HG02759 (cell line): ENCODE results near the gene HLF.

Experiments used
- ATAC-seq: cut with Tn5 transposase; IDR thresholded peaks from one replicate; pipeline ENCODE4 v1.9.1; 2021; ENCODE audit warnings: mild to moderate bottlenecking, moderate library complexity; ENCODE audit not compliant: unreplicated experiment

Gene HLF

DNA sequence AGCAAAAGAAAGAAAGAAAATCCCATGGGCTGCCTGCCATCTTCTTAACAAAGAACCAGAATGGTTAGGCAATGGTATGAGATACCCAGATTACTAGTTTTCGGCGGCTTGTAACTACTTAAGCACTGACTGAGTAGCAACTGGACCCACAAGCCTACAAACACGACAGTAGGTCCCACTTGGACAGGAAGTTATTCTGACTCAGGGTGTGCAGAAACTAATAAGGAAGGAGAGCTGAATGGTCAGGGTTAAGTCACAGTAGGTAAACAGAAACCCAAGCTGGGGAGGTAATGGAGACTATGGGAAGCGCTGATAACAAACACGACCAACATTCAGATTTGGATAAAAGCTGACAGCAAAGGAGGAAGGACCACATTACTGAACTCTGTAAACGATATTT, 10.4 kb upstream of the HLF start:
- ATAC-seq = no peak

DNA sequence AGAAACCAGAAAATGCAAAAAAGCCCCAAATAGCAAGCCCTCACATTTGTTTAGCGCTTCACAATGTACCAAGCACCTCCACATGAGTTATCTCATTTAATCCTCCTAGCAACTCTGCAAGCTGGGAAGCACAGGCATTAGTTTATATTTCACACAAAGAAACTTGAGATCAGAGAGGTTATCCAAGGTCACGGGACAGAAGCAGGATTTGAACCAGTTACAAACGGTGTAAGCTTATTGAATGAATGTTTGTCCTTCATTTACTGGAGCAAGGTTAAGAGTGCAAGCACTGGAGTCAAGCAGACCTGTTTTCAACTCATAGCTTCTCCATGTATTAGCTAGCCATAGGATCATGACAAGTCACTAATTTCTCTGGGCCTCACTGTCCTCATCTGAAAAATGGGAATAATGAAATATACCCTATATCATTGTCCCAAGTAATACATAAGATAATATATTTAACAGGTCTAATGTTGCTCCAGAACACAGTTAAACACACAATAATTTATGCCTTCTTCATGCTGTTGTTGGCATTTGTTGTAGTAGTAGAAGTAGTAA, 6.1 kb upstream of the HLF start:
- ATAC-seq = no peak

DNA sequence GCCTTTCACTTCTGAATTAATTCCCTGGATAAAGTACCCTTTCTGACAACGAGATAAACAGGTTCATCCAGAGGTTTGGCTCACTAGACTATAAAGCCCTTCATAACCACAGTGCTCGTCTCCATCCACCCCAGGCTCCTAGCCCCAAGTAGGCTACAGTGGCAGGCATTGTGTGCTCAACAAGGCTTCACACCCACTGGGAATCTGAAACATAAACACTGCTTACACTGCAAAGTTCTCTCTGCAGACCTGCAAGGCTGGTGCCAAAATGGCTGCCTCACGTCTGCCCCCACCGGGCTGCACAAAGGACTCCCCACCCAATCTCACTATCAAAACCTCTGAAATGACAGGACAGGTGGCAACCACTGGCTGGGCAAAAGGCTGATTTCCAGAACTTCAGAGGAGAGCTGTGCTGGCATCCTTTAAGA, 5.1 kb upstream of the HLF start:
- no peak for ATAC-seq

DNA sequence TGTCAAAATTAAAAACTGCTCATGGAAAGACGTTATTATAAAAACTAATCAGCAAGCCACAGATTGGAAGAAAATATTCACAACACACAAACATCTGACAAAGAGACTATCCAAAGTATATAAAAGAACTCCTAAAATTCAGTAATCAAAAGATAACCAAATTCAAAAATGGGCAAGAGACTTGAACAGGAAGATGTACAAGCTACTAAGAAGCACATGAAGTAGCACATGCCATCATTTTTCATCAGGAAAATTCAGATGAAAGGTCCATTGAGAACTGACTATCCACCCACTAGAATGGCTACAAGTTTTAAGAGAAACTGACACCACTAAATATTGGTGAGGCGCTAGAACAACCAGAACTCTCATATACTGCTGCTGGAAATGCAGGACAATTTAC, 3.4 kb upstream of the HLF start:
- ATAC-seq = no peak

DNA sequence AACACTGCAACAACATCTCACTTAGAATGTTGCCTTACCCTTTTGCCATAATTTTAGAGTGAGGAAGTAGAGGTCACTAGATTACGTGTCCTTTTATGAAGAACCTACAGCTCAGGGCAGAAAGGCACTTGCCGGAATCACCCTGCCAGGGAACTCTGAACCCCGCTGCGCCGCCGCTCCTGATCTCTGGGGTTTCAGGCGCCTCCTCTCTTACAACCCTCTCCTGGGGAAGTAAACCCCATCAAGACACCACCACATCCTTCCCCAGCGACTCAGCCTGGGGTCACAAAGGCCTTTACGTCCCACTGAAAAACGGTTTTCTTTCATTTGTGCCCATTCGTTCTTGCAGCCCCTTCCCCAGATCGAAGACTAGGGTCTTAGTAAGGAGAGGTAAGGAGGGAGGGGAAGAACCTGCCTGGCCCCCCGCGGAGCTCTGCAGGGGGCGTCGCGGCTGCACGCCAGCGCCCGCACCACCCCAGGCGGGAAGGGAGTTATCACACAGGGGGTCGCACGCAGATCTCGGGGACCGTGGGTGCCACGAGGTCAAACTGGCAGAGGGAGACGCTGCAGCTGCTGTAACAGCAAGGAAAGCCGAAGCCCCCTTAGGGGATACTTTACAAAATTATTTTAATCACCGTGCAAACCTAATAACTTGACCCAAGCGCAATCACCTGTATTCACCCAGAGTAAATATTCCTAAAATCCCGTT, 1.0 kb upstream of the HLF start:
- no peak for ATAC-seq

DNA sequence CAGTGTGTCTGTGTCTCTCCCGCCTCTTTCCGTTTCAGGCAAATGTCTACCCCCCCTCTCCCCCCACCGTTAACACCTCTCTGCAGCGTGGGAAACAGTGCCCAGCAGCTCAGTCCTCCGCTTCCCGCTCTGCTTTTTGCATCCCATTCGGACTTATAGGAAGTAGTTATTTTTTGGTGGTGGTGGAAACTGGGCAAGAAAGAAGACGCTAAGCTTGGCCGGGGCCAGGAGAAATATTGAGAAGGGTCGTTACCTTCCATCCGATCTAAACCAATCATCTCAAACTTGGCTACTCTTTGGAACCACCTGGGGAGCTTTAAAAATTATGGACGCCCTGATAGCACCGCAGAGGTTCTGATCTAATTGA, 499 bp upstream of the HLF start:
- no peak for ATAC-seq

DNA sequence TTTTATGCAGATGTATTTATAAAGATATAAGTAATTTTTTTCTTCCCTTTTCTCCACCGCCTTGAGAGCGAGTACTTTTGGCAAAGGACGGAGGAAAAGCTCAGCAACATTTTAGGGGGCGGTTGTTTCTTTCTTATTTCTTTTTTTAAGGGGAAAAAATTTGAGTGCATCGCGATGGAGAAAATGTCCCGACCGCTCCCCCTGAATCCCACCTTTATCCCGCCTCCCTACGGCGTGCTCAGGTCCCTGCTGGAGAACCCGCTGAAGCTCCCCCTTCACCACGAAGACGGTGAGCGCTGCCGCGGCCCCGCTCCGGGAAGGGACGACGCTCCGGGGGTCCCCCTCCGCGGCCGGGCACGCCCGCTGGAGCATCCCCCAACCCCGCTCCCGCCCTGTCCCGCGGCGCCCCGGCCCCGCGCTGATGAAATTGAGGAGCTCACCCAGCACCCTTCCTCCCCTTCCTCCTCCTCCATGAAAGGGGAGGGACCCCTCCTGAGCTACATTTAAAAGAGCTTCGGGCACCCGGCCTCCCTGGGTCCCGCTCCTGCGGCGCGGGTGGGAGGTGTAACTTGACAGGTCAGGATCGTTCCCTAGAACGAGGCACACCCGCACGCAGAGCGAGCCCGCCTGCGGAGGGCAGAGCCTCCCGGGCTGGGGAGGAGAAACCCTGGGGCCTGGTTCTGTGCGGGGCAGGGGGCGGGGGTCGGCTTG, 706 bp downstream of the HLF start:
- no peak for ATAC-seq

DNA sequence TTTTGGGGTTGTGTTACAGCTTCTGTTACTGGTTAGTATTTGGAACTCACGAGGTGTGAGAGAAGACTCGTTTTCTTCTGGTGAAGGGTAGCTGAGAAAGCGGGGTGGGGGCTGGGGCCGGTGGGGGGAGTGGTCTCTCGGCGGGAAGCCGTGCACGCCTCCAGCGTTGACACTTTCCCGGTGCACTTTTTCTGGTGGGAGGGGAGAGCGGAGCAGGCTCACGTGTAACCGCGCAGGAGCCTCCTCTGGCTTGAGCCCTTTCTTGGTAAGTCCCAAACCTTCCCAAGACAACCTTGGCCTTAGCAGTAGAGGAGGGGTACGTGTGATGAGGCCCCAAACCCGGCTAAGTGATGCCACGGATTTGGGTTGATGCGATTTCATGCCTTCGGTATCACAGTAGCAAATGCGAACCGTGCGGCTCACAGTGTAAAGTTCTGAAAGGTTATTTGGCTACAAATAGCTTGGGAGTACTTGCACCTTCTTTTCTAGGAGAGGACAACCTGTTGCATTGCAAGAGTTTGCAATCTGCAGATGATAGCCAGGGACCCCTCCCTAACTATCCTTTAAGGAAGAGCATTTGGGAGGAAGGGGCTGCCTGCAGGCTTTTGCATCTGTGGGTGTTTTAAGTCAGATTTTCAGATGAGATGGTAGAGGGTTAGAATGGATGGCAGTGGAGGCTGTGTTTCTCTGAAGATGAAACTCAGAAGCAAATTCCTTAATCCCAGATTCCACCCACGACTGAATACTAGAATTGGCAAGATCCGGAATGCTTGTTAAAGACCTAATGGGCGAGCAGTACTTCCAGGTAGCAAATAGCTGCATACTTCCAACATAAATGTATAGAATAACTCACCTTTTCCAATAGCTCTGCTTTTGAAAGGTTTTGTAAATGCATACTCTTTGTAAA, 1.5 kb downstream of the HLF start:
- no peak for ATAC-seq

DNA sequence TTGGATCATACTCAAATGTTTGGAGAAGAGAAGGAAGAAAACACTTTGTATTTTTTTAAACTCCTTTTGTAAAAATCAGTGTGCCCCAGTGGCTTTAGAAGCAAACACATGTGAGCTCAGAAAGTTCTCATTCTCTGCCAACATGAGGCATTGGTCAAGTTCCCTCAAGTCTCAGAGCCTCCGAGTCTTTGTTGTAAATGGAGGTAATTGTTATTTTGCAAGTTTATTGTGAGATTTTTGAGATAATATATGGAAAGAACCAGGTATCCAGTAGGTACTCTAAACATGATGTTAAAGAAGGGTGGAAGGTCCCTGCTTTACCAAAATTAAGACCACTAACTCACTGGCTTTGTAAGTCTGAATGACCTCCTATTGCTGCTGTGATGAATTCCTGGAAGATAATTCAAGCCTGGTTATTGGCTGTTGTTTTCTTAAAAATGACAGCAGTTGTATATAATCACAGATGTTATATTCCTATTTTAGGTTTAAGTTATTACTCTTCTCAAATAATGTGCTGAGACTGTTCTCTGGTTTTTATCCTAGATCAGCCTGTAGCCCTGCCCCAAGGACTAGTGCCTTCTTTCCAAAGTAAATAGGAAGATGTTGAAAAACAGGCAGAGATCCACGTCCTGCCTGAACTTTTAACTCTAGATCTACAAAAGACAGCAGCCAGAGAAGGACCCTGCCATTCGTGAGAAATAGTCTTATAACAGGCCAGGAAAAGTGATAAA, 2.4 kb downstream of the HLF start:
- ATAC-seq = no peak

DNA sequence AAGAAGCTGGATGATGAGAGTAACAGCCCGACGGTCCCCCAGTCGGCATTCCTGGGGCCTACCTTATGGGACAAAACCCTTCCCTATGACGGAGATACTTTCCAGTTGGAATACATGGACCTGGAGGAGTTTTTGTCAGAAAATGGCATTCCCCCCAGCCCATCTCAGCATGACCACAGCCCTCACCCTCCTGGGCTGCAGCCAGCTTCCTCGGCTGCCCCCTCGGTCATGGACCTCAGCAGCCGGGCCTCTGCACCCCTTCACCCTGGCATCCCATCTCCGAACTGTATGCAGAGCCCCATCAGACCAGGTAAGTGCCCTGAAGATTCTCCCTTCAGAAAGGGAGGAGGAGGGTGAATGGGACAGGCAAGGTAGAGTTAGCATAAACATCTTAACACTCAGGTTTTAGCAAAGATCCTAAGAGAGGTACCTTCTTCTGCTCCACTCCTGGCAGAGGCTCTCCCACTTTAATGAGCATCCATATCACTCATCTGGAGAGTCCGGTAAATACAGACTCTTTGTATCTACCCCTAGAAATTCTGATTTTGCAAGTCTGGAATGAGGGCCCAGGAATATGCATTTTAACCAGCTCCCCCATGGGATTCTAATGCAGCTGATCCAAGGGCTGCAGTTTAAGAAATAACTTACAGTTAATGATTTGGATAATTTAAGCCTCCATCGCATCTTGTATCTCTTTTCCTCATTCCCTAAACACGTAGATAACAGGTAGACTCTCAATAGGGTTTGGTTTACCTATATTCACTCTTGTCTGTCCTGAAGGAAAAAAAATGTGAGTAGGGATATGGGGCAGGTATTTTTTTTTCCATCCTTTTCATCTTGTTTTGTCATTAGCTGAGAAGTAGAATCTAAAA, 3.3 kb downstream of the HLF start:
- no peak for ATAC-seq

DNA sequence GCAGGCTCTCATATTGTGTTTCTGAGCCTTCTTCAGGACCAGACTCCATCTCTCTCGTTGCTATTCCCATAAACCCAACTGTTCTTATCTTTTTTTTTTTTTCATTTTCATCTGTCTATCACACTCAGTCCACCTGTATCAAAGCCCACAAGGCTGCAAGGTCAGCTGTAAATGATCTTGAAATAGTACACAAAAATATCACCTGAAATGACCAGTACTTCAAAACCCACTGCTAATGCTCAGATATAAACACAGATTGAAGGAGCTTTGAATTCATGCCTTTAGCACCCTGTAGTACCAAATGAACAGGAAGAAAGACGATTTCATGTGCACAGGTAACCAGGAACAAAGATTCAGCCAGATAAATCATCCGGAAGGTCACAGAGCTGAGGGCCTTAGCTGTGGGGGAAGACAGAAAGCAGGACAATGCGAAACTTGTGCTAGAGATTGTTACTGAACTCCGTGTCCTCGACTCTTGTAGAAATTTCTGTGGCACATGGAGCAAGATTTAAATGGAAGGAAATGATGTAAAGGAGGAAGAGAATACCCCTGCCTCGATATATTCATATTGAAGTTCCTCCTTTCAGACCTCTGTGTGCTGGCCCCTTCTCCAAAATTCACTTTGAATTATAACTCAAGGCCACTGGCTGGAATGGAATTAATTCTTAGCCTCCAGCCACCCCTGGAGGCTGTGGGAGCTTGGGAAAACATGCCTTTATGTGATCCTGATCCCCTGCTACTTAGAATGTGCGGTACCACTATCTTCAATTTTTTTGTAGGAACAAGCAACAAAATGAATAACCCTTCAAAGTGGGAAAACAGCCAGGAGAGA, 4.1 kb downstream of the HLF start:
- no peak for ATAC-seq

DNA sequence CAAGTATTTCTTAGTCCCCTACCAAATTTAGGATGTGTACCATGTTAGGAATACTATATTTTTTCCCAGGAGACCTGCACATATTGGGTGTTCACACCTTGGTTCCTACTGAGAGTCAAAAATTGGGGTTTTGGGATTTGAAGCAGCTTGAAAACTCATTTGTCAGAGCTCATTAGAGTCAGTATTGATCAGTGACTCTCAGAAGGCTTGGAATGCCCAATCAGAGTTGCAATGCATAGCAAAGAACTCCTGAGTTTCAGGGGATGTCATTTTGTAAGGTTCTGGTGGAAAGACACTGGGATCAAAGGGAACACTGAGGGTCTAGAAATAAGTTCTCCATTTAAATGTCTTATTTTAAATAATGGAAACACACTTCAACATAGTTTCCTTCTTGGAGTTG, 5.1 kb downstream of the HLF start:
- ATAC-seq = no peak

DNA sequence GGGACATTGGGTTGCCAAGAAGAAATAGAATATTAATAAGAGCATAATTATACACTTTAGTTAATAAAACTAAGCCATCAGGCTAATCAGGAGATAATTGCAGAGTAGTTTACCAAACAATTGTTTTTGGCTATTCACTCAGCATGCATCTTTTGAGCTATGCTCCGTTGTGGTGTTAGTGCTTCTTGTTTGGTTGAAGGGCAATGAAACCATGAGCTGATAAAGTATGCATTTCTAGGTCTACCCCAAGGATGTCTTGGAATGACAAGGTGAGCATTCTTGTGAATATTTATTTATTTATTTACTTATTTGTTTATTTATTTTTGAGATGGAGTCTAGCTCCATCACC, 6.4 kb downstream of the HLF start:
- no peak for ATAC-seq

DNA sequence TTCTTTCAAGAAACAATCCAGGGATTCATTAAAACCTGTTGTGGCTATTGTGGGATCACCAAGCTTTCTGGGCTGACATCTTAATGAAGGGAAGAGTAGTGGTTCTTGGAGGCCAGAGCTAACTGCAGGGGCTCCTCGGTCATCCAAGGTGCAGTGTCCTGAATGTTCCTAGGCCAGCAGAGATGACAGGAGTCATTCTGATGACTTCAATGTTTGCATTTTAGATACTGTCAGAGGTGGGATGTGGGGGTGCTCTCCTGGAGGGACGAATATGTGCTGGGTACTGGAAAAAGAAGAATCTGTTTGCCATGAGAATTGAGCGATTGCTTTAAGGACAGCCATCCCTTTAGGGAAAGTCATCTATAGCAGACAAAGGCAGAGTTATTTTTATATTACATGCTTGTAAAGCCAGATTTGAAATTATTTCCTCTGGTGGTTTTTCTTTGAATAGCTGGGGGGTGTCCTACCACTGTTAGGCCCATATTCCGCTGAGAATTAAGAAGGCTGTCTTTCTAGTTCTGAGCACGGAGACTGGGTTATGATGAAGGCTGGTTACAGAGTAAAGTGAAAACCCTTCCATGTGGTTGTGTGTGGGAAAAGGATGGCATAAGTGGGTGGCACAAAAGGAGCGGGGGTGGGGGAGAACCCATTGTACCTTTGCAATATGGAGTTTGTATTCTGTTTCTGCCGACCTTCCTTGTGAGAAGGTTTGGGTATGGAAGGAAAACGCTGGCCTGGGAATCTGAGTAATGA, 7.4 kb downstream of the HLF start:
- no peak for ATAC-seq

DNA sequence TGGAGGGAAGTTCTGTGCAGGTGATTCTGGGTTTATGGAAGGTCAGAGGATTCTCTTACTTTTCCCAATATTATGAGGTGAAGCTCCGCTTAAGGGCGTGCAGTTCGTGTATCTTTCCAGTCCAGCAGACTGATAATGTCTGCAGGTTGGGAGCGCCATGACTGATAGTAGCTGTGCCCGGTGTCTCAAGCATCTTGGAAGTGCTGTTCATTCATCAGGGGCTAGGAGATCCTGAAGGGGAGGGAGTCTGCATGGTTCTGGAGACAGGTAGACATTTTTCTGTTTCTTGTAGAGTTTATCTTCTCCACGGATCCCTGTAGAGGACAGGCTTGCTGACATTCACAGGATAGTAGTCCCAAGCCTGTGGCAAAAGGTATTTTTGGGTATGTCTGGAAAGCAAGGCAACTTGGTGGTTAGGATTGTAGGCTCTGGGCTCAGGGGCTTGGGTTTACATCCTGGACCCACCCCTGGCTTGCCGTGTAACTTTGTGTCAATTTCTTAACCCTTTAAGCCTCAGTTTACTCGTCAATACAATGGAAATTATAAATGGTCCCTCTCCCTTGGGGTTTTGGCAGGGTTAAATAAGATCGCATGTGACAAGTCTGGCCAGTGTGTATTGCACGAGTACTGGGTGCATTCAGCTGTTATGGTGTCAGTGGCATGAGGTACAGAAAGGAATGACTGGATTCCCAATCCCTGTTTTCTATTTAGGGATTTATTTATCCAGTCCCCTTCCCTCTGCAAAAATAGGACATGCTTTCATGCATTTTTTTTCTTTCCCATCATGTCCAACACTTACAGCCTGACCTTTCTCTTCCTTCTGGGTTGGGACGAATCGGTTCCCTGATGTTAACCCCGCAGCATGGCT, 8.2 kb downstream of the HLF start:
- ATAC-seq = no peak

DNA sequence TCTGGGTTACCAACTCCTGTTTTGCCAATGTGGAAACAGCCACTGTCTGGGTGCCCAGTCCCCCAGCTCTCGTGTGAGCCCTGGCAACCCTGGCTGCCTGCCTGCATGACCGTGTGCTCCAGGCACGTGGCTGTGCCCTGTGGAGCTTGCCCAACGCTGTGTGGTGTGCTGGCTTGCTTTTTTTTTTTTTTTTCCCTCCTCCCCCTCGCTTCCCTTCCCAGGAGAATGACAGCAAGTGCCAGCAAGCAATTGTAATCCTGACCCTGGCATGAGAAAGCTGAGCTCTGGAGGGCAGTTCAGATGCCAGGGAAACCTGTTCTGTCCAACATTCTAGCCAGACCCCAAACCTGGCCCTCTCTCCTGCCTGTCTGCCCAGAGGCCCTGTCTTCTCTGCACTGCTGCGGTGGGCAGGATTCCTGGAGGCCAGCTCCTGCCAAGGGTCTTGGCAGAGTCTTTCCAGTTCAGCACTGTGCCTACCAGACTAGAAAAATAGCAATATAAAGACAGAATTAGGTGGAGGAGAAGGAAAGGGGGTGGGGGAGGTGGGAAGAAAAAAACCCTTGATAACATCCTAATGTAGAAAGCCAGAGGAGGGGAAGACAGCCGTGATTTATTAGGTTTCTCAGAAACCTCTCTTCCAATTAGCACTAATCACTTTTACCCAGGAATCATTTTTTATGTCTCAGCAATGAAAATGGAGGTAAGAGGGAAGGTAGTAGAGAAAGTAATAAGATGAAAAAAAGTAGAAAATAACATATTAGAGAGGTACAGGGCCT, 9.0 kb downstream of the HLF start:
- ATAC-seq = no peak
